ENCODE results near the gene ARHGAP26. TPM values are rescaled to one million over a fixed set of nuclear protein-coding genes. Genes with fewer than 3 reads are reported as not detected.

Gene ARHGAP26
- total RNA-seq, 1 experiment from 2014 or later, result 34.5 TPM

DNA sequence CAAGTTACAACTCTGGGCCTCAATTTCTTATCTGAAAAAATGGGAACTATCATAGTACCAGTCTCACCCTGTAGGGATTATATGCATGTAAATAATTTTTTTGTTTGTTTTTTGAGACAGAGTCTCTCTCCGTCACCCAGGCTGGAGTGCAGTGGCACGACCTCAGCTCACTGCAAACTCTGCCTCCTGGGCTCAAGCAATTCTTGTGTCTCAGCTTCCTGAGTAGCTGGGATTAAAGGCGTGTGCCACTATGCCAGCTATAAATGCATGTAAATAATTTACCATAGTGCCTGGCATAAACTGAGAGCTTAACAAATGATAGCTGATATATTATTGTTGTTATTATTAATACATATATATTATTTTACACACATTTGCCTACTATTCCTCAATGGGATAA, 3.0 kb upstream of the ARHGAP26 start (continued):
- no peak for TF ChIP-seq ELF1 (IDR thresholded peaks at IDR 0.05; ENCODE audit: borderline replicate concordance, low read depth)
- TF ChIP-seq, protein P1, sequence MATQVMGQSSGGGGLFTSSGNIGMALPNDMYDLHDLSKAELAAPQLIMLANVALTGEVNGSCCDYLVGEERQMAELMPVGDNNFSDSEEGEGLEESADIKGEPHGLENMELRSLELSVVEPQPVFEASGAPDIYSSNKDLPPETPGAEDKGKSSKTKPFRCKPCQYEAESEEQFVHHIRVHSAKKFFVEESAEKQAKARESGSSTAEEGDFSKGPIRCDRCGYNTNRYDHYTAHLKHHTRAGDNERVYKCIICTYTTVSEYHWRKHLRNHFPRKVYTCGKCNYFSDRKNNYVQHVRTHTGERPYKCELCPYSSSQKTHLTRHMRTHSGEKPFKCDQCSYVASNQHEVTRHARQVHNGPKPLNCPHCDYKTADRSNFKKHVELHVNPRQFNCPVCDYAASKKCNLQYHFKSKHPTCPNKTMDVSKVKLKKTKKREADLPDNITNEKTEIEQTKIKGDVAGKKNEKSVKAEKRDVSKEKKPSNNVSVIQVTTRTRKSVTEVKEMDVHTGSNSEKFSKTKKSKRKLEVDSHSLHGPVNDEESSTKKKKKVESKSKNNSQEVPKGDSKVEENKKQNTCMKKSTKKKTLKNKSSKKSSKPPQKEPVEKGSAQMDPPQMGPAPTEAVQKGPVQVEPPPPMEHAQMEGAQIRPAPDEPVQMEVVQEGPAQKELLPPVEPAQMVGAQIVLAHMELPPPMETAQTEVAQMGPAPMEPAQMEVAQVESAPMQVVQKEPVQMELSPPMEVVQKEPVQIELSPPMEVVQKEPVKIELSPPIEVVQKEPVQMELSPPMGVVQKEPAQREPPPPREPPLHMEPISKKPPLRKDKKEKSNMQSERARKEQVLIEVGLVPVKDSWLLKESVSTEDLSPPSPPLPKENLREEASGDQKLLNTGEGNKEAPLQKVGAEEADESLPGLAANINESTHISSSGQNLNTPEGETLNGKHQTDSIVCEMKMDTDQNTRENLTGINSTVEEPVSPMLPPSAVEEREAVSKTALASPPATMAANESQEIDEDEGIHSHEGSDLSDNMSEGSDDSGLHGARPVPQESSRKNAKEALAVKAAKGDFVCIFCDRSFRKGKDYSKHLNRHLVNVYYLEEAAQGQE (IDR thresholded peaks at IDR 0.05; ENCODE audit: low read depth), result no peak
- TF ChIP-seq SIN3A (IDR thresholded peaks at IDR 0.05; ENCODE audit: low read depth), result no peak

DNA sequence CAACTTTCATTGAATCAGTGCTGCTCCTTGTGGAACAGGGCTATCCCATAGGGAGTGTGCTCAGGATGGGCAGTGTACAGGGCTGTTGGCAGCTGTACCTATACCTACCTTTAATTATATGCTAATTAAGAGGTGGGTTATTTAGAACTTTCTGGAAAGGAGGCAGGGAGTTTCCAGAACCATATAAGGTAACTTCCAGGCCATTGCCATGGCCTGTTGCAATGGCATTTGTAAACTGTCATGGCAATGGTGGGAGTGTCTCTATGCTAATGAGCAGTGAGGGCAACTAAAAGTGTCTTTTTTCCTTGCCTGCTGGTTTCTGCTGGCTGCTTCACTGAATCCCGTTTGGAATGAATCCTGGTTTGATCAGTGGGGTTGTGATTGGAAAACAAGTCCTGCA, 2.3 kb upstream of the ARHGAP26 start:
- H3K9me2 ChIP-seq (ENCODE audit: insufficient read depth), result no peaks in the 10 kb centered on the region
- H2AFZ ChIP-seq (ENCODE audit: low read depth, low read length, poor library complexity, severe bottlenecking), result no peak overlapping the region
- no peaks in the 10 kb centered on the region for H4K20me1 ChIP-seq (ENCODE audit: insufficient read depth)
- no peaks in the 10 kb centered on the region for H3K36me3 ChIP-seq (ENCODE audit: control insufficient read depth in 1 of 2, insufficient read depth in 2 of 2, low read length in 2 of 2)
- no peak for TF ChIP-seq CBX3 (IDR thresholded peaks at IDR 0.05; ENCODE audit: low read depth)
- TF ChIP-seq CEBPB (IDR thresholded peaks at IDR 0.05; ENCODE audit: low read depth), result no peak
- TF ChIP-seq, protein P2, sequence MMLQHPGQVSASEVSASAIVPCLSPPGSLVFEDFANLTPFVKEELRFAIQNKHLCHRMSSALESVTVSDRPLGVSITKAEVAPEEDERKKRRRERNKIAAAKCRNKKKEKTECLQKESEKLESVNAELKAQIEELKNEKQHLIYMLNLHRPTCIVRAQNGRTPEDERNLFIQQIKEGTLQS (IDR thresholded peaks at IDR 0.05), result no peak
- TF ChIP-seq ZNF274 (IDR thresholded peaks at IDR 0.05; ENCODE audit: low read depth, low read length), result no peak
- TF ChIP-seq, protein P1 (IDR thresholded peaks at IDR 0.05; ENCODE audit: low read depth), result no peak
- TF ChIP-seq YY1 (IDR thresholded peaks at IDR 0.05; ENCODE audit: extremely low read depth, insufficient replicate concordance, low read depth, low read length), result no peak
- TF ChIP-seq EZH2 (IDR thresholded peaks at IDR 0.05), result no peak
- no peak for TF ChIP-seq JUND (IDR thresholded peaks at IDR 0.05)
- TF ChIP-seq POLR2A (IDR thresholded peaks at IDR 0.05; ENCODE audit: borderline replicate concordance, extremely low read depth, insufficient read depth, insufficient read length), result no peak
- no peak for TF ChIP-seq SRF (IDR thresholded peaks at IDR 0.05; ENCODE audit: low read depth)
- peaks cover 16 to 26% of the 10 kb centered on the region in 2 experiments; a peak in 3 of 4 replicates for H3K4me1 ChIP-seq (ENCODE audit: control insufficient read depth in 1 of 2, insufficient read depth in 2 of 2, low read length in 2 of 2)
- no peak overlapping the region for H3K4me3 ChIP-seq (replicated peaks in 1 of 2; ENCODE audit: low read depth in 1 of 2, low read length in 2 of 2)
- no peaks in the 10 kb centered on the region for H3K27me3 ChIP-seq (ENCODE audit: insufficient read depth, low read length)
- no peaks in the 10 kb centered on the region for H3K9me3 ChIP-seq (ENCODE audit: control insufficient read depth in 1 of 2, insufficient read depth in 1 of 2, low read depth in 1 of 2, low read length in 2 of 2)
- no peak overlapping the region for H3K9ac ChIP-seq (ENCODE audit: low read length)
- RAD21 ChIA-PET (ENCODE audit: low non-redundant PET in 1 of 2, low total read pairs in 2 of 2, uncharacterized antibody in 2 of 2, unreplicated experiment in 2 of 2), result no interaction called here
- peaks cover 19% of the 10 kb centered on the region for H3K79me2 ChIP-seq (ENCODE audit: insufficient read depth, low read length)
- DNase-seq (ENCODE audit: low read depth, low spot score), result no peak
- H3K27ac ChIP-seq (ENCODE audit: low read depth, low read length), result no peak overlapping the region
- POLR2A ChIA-PET, result no interaction called here
- CTCF ChIA-PET, result interaction anchor here (1.1 to 2.6 kb wide), 2 partner anchors 54 to 121 kb away, joined by 3 to 6 read pairs; no protein-coding TSS in a partner anchor
- BruUV-seq (replicated peaks), result no TSS peak
- no peak overlapping the region for H3K4me2 ChIP-seq (ENCODE audit: low read length)
- no peak for ATAC-seq
- intact Hi-C loops (cut with micrococcal nuclease), result no loop called here
